PC-3 (cell line): ENCODE measurements around the gene GALNT15. TPM values are rescaled to one million over a fixed set of nuclear protein-coding genes. Genes with fewer than 3 reads are reported as not detected.

ENCODE experiments used
- ATAC-seq: fragments of 200-7000 bp; cut with Tn5 transposase; 2 replicates; pipeline ENCODE4 v1.9.1; 2020; ENCODE audit warnings: mild to moderate bottlenecking, moderate library complexity
- BruUV-seq: library from RNA; stranded (reverse); fragments of 400-500 nt; replicated peaks from 2 replicates; lab custom pipeline; 2021; lab: Mats Ljungman, UMichigan
- CTCF ChIA-PET: fragments of 300-600 bp; sonication (Branson Sonifier 250); formaldehyde crosslinking; loops from one replicate; lab custom pipeline; 2022; ENCODE audit warnings: antibody characterized with exemption; lab: Charles Lee
- POLR2A ChIA-PET: fragments of 300-600 bp; sonication (Branson Sonifier 250); formaldehyde crosslinking; loops from one replicate; lab custom pipeline; 2022; ENCODE audit warnings: antibody characterized with exemption; ENCODE audit not compliant: unreplicated experiment; lab: Charles Lee
- DNase-seq: peaks from one replicate; pipeline ENCODE4 v3.0.0-alpha.2; 2015
- H2AFZ ChIP-seq: fragments of 300-600 bp; sonication (generic); 2 replicates; pipeline ENCODE4 v1.6.0; 2016; ENCODE audit warnings: antibody characterized with exemption, low read length
- H3F3A ChIP-seq: fragments of 300-600 bp; sonication (generic); one replicate; pipeline ENCODE4 v1.6.0; 2017; ENCODE audit warnings: antibody characterized with exemption, low read length, control low read depth, mild to moderate bottlenecking; ENCODE audit not compliant: unreplicated experiment
- H3K27ac ChIP-seq: fragments of 300-600 bp; sonication (generic); 2 replicates; pipeline ENCODE4 v1.5.1; 2016; ENCODE audit warnings: mild to moderate bottlenecking, low read length
- H3K27me3 ChIP-seq: fragments of 300-600 bp; sonication (generic); 2 replicates; pipeline ENCODE4 v1.6.1; 2016; ENCODE audit warnings: low read length, mixed read lengths
- H3K36me3 ChIP-seq: fragments of 300-600 bp; sonication (generic); 2 replicates; pipeline ENCODE4 v1.6.1; 2016; ENCODE audit warnings: low read depth, mixed run types, low read length, mixed read lengths
- H3K4me1 ChIP-seq: fragments of 300-600 bp; sonication (generic); 2 replicates; pipeline ENCODE4 v1.5.1; 2016; ENCODE audit warnings: low read length; ENCODE audit not compliant: insufficient read depth
- H3K4me2 ChIP-seq: fragments of 300-600 bp; sonication (generic); 2 replicates; pipeline ENCODE4 v1.6.0; 2016; ENCODE audit warnings: low read length
- H3K4me3 ChIP-seq: fragments of 300-600 bp; sonication (generic); 2 replicates; pipeline ENCODE4 v1.5.1; 2016; ENCODE audit warnings: mild to moderate bottlenecking, low read length, mixed read lengths
- H3K79me2 ChIP-seq: fragments of 300-600 bp; sonication (generic); 2 replicates; pipeline ENCODE4 v1.6.1; 2017; ENCODE audit warnings: low read length, mixed read lengths
- H3K9ac ChIP-seq: fragments of 300-600 bp; sonication (generic); 2 replicates; pipeline ENCODE4 v1.6.0; 2016; ENCODE audit warnings: mild to moderate bottlenecking, low read length
- H3K9me2 ChIP-seq: fragments of 300-600 bp; sonication (generic); replicated peaks from 2 replicates; pipeline ENCODE4 v1.6.1; 2016; ENCODE audit warnings: mixed run types, low read length, mixed read lengths
- H3K9me3 ChIP-seq: fragments of 300-600 bp; sonication (generic); 2 replicates; pipeline ENCODE4 v1.6.1; 2016; ENCODE audit warnings: low read length, mixed read lengths
- H4K20me1 ChIP-seq: fragments of 300-600 bp; sonication (generic); 2 replicates; pipeline ENCODE4 v1.6.1; 2016; ENCODE audit warnings: low read length, mixed read lengths
- CTCF ChIP-seq: fragments of 300-600 bp; sonication (generic); conservative IDR thresholded peaks from 2 replicates; pipeline ENCODE4 v1.5.1; 2017; ENCODE audit warnings: antibody characterized with exemption, low read depth, mild to moderate bottlenecking, low read length
- EZH2 ChIP-seq: fragments of 300-600 bp; sonication (generic); IDR thresholded peaks from one replicate; pipeline ENCODE4 v1.6.1; 2017; ENCODE audit warnings: antibody characterized with exemption, mild to moderate bottlenecking, low read length; ENCODE audit not compliant: unreplicated experiment
- EZH2phosphoT487 ChIP-seq: fragments of 300-600 bp; sonication (generic); IDR thresholded peaks from 2 replicates; pipeline ENCODE4 v1.6.1; 2018; ENCODE audit warnings: mild to moderate bottlenecking, antibody characterized with exemption, low read length, borderline replicate concordance
- intact Hi-C: fragments of 100-400 bp; cut with micrococcal nuclease; formaldehyde crosslinking; loops from 2 replicates; pipeline ENCODE4 v1.9.0; 2023
- total RNA-seq: library from RNA; depleted of rRNA; stranded (reverse); fragments of >200 nt; gene quantifications from 2 replicates; pipeline ENCODE4 v1.2.3, GENCODE V29; 2014

Gene GALNT15
- total RNA-seq, 1 experiment from 2014 or later = not detected

DNA sequence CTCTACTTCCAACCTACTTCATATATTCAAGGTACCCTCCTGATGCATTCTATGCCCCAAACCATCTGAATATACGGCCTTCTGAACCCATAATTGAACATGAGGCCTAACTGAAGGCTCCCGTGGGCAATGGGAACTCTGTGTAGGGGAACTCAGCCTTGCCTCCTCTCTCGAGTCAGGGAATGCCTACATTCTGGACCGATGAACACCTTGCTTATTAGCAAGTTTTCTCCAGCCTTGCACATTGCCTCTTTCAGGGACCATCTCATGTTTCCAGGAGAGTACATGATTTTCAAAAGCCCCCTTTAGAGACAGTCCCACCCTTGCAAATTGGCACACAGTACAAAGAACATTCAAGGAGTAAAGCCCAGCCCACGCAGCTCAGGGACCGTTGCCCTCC lies 26.3 kb upstream of the GALNT15 start:
- no peak overlapping the region for H3K9ac ChIP-seq
- H3K36me3 ChIP-seq = no peaks in the 10 kb centered on the region
- no peak for DNase-seq
- intact Hi-C loops = loop anchor here (10.0 kb wide), 1 partner anchor 333 kb away; no protein-coding TSS in a partner anchor
- H3F3A ChIP-seq = no peaks in the 10 kb centered on the region
- no peaks in the 10 kb centered on the region for H4K20me1 ChIP-seq
- no peak for ATAC-seq
- H3K4me3 ChIP-seq = no peak overlapping the region
- no peaks in the 10 kb centered on the region for H3K9me2 ChIP-seq
- no peaks in the 10 kb centered on the region for H3K9me3 ChIP-seq
- no peak overlapping the region for H2AFZ ChIP-seq
- H3K79me2 ChIP-seq = no peaks in the 10 kb centered on the region
- BruUV-seq = no TSS peak
- CTCF ChIA-PET = no interaction called here
- POLR2A ChIA-PET = no interaction called here
- no peaks in the 10 kb centered on the region for H3K4me1 ChIP-seq
- H3K4me2 ChIP-seq = no peak overlapping the region
- TF ChIP-seq EZH2phosphoT487 (no peak), CTCF (no peak), EZH2 (no peak)
- H3K27ac ChIP-seq = no peak overlapping the region
- H3K27me3 ChIP-seq = no peaks in the 10 kb centered on the region

- CTCF ChIA-PET = no interaction called here
- ATAC-seq = no peak
- no TSS peak for BruUV-seq
Observed at GRCh38 chr3:16148783-16149182, 25.7 kb upstream of the GALNT15 start.

More at GRCh38 chr3:16148783-16149182, 25.7 kb upstream of the GALNT15 start:
- Histone ChIP-seq H3K9me3 (no peaks in the 10 kb centered on the region), H3K79me2 (no peaks in the 10 kb centered on the region), H4K20me1 (no peaks in the 10 kb centered on the region), H3K4me1 (no peaks in the 10 kb centered on the region), H3K9ac (no peak overlapping the region), H3K4me3 (no peak overlapping the region), H3K4me2 (no peak overlapping the region), H3K27ac (no peak overlapping the region), H3K36me3 (no peaks in the 10 kb centered on the region), H3K9me2 (no peaks in the 10 kb centered on the region), H3K27me3 (no peaks in the 10 kb centered on the region), H3F3A (no peaks in the 10 kb centered on the region), H2AFZ (no peak overlapping the region)
- POLR2A ChIA-PET = no interaction called here
- no peak for DNase-seq
- intact Hi-C loops = loop anchor here (10.0 kb wide), 1 partner anchor 334 kb away; no protein-coding TSS in a partner anchor
- no peak for TF ChIP-seq CTCF
- TF ChIP-seq EZH2 = no peak
- no peak for TF ChIP-seq EZH2phosphoT487
